ENCODE measurements around the gene SLC25A12. TPM values are rescaled to one million over a fixed set of nuclear protein-coding genes. Genes with fewer than 3 reads are reported as not detected.
"Not testable (repeated sequence)": the region's sequence is repeated elsewhere in the genome, so short reads cannot be mapped to it uniquely, and the experiment has no call there.

SLC25A12 gene
- total RNA-seq, 1 donor from 2014 or later: 34.6 TPM

GRCh38 chr2:171792886-171793580, 101.0 kb downstream of the SLC25A12 start:
- Mint-ChIP-seq H3K27me3 (ENCODE audit: insufficient read depth) (no peaks in the 10 kb centered on the region), H3K9me3 (no peaks in the 10 kb centered on the region), H3K36me3 (ENCODE audit: low read depth) (peaks cover 30% of the 10 kb centered on the region), H3K27ac (no peak overlapping the region), H3K4me3 (no peak overlapping the region), H3K4me1 (ENCODE audit: low read depth) (peaks cover 16% of the 10 kb centered on the region)
- intact Hi-C loops (cut with micrococcal nuclease): loop anchor here (2.0 to 10.0 kb wide), 3 partner anchors 42 to 198 kb away; partner anchors contain the start of gene SLC25A12
- DNase-seq (ENCODE audit: low spot score): no peak

GRCh38 chr2:171792157-171792556, 101.9 kb downstream of the SLC25A12 start:
- no peaks in the 10 kb centered on the region for H3K27me3 Mint-ChIP-seq (ENCODE audit: insufficient read depth)
- intact Hi-C loops (cut with micrococcal nuclease): loop anchor here (2.0 to 10.0 kb wide), 3 partner anchors 41 to 197 kb away; partner anchors contain the start of gene SLC25A12

GRCh38 chr2:171791361-171791760, 102.7 kb downstream of the SLC25A12 start:
- H3K27me3 Mint-ChIP-seq (ENCODE audit: insufficient read depth): no peaks in the 10 kb centered on the region
- no peak overlapping the region for H3K27ac Mint-ChIP-seq
- no peak for DNase-seq (ENCODE audit: low spot score)
- intact Hi-C loops (cut with micrococcal nuclease): loop anchor here (5.0 to 10.0 kb wide), 2 partner anchors 101 to 197 kb away; partner anchors contain the start of gene SLC25A12
- H3K4me1 Mint-ChIP-seq (ENCODE audit: low read depth): peaks cover 16% of the 10 kb centered on the region
- no peak overlapping the region for H3K4me3 Mint-ChIP-seq
- H3K9me3 Mint-ChIP-seq: no peaks in the 10 kb centered on the region
- peaks cover 38% of the 10 kb centered on the region for H3K36me3 Mint-ChIP-seq (ENCODE audit: low read depth)

More at GRCh38 chr2:171792157-171792556, 101.9 kb downstream of the SLC25A12 start:
- Mint-ChIP-seq H3K4me1 (ENCODE audit: low read depth) (peaks cover 16% of the 10 kb centered on the region), H3K36me3 (ENCODE audit: low read depth) (peaks cover 33% of the 10 kb centered on the region), H3K4me3 (no peak overlapping the region), H3K9me3 (no peaks in the 10 kb centered on the region), H3K27ac (no peak overlapping the region)
- DNase-seq (ENCODE audit: low spot score): no peak

- Mint-ChIP-seq H3K9me3 (no peaks in the 10 kb centered on the region), H3K27me3 (ENCODE audit: insufficient read depth) (no peaks in the 10 kb centered on the region), H3K4me3 (no peak overlapping the region), H3K36me3 (ENCODE audit: low read depth) (peaks cover 43% of the 10 kb centered on the region), H3K27ac (no peak overlapping the region), H3K4me1 (ENCODE audit: low read depth) (peaks cover 12% of the 10 kb centered on the region)
- DNase-seq (ENCODE audit: low spot score): no peak
- intact Hi-C loops (cut with micrococcal nuclease): loop anchor here (5.0 to 10.0 kb wide), 2 partner anchors 102 to 195 kb away; partner anchors contain the start of gene SLC25A12
Measured at GRCh38 chr2:171789956-171790355, 104.1 kb downstream of the SLC25A12 start.

GRCh38 chr2:171788316-171788993, 105.6 kb downstream of the SLC25A12 start:
- Mint-ChIP-seq H3K4me3 (no peak overlapping the region), H3K4me1 (ENCODE audit: low read depth) (no peaks in the 10 kb centered on the region), H3K27me3 (ENCODE audit: insufficient read depth) (no peaks in the 10 kb centered on the region), H3K9me3 (no peaks in the 10 kb centered on the region), H3K36me3 (ENCODE audit: low read depth) (peaks cover 43% of the 10 kb centered on the region), H3K27ac (peak overlapping the region; percentile 18)
- intact Hi-C loops (cut with micrococcal nuclease): no loop called here
- DNase-seq (ENCODE audit: low spot score): no peak

GRCh38 chr2:171787333-171788072, 106.5 kb downstream of the SLC25A12 start:
- peak overlapping the region; percentile 20 for H3K27ac Mint-ChIP-seq
- no peaks in the 10 kb centered on the region for H3K9me3 Mint-ChIP-seq
- H3K36me3 Mint-ChIP-seq (ENCODE audit: low read depth): peaks cover 46% of the 10 kb centered on the region
- DNase-seq (ENCODE audit: low spot score): no peak
- intact Hi-C loops (cut with micrococcal nuclease): no loop called here
- H3K4me1 Mint-ChIP-seq (ENCODE audit: low read depth): no peaks in the 10 kb centered on the region
- H3K27me3 Mint-ChIP-seq (ENCODE audit: insufficient read depth): no peaks in the 10 kb centered on the region
- no peak overlapping the region for H3K4me3 Mint-ChIP-seq

GRCh38 chr2:171785450-171785849, 108.6 kb downstream of the SLC25A12 start:
- intact Hi-C loops (cut with micrococcal nuclease): no loop called here
- peaks cover 39% of the 10 kb centered on the region for H3K36me3 Mint-ChIP-seq (ENCODE audit: low read depth)
- no peak overlapping the region for H3K27ac Mint-ChIP-seq
- H3K9me3 Mint-ChIP-seq: no peaks in the 10 kb centered on the region
- DNase-seq (ENCODE audit: low spot score): no peak
- no peak overlapping the region for H3K4me3 Mint-ChIP-seq
- H3K4me1 Mint-ChIP-seq (ENCODE audit: low read depth): no peaks in the 10 kb centered on the region
- no peaks in the 10 kb centered on the region for H3K27me3 Mint-ChIP-seq (ENCODE audit: insufficient read depth)

- H3K27me3 Mint-ChIP-seq (ENCODE audit: insufficient read depth): no peaks in the 10 kb centered on the region
- H3K27ac Mint-ChIP-seq: no peak overlapping the region
- H3K9me3 Mint-ChIP-seq: peaks cover 6% of the 10 kb centered on the region
- H3K4me3 Mint-ChIP-seq: no peak overlapping the region
- DNase-seq (ENCODE audit: low spot score): no peak
- H3K4me1 Mint-ChIP-seq (ENCODE audit: low read depth): no peaks in the 10 kb centered on the region
- intact Hi-C loops (cut with micrococcal nuclease): no loop called here
- peaks cover 12% of the 10 kb centered on the region for H3K36me3 Mint-ChIP-seq (ENCODE audit: low read depth)
Measured at GRCh38 chr2:171778515-171778914, 115.5 kb downstream of the SLC25A12 start.

GRCh38 chr2:171774581-171774980, 119.5 kb downstream of the SLC25A12 start:
- DNase-seq (ENCODE audit: low spot score); H3K4me1 Mint-ChIP-seq (ENCODE audit: low read depth); H3K27me3 Mint-ChIP-seq (ENCODE audit: insufficient read depth); intact Hi-C loops (cut with micrococcal nuclease); H3K27ac Mint-ChIP-seq; H3K4me3 Mint-ChIP-seq: not testable (repeated sequence)
- Mint-ChIP-seq H3K9me3 (peaks cover 15% of the 10 kb centered on the region), H3K36me3 (ENCODE audit: low read depth) (peaks cover 16% of the 10 kb centered on the region)

GRCh38 chr2:171772373-171772772, 121.7 kb downstream of the SLC25A12 start:
- no peaks in the 10 kb centered on the region for H3K4me1 Mint-ChIP-seq (ENCODE audit: low read depth)
- peaks cover 9% of the 10 kb centered on the region for H3K9me3 Mint-ChIP-seq
- H3K27ac Mint-ChIP-seq: no peak overlapping the region
- H3K36me3 Mint-ChIP-seq (ENCODE audit: low read depth): peaks cover 19% of the 10 kb centered on the region
- intact Hi-C loops (cut with micrococcal nuclease): no loop called here
- no peaks in the 10 kb centered on the region for H3K27me3 Mint-ChIP-seq (ENCODE audit: insufficient read depth)
- no peak for DNase-seq (ENCODE audit: low spot score)
- H3K4me3 Mint-ChIP-seq: no peak overlapping the region

GRCh38 chr2:171771463-171771862, 122.6 kb downstream of the SLC25A12 start:
- Mint-ChIP-seq H3K4me1 (ENCODE audit: low read depth) (no peaks in the 10 kb centered on the region), H3K36me3 (ENCODE audit: low read depth) (peaks cover 25% of the 10 kb centered on the region), H3K27ac (no peak overlapping the region), H3K9me3 (peaks cover 9% of the 10 kb centered on the region), H3K27me3 (ENCODE audit: insufficient read depth) (no peaks in the 10 kb centered on the region), H3K4me3 (no peak overlapping the region)
- DNase-seq (ENCODE audit: low spot score): no peak
- intact Hi-C loops (cut with micrococcal nuclease): no loop called here

- H3K4me3 Mint-ChIP-seq: no peak overlapping the region
- H3K27me3 Mint-ChIP-seq (ENCODE audit: insufficient read depth): no peaks in the 10 kb centered on the region
- intact Hi-C loops (cut with micrococcal nuclease): no loop called here
- no peak for DNase-seq (ENCODE audit: low spot score)
- no peaks in the 10 kb centered on the region for H3K4me1 Mint-ChIP-seq (ENCODE audit: low read depth)
- no peak overlapping the region for H3K27ac Mint-ChIP-seq
- no peaks in the 10 kb centered on the region for H3K9me3 Mint-ChIP-seq
- peaks cover 30% of the 10 kb centered on the region for H3K36me3 Mint-ChIP-seq (ENCODE audit: low read depth)
Measured at GRCh38 chr2:171763602-171764001, 130.4 kb downstream of the SLC25A12 start.

Data from activated T-helper 1 cell treated with anti-CD3 and anti-CD28 coated beads, Interleukin-12 subunit alpha, Interleukin-12 subunit beta, Interleukin-2, Interleukin-4 antibody, amounts not matched to agents 30 ng/mL and 10 ng/mL and 1 ng/mL, durations not matched to agents 14 hours and 24 hours and 36 hours (primary cell).